ENCODE results near the gene HES2.

DNA sequence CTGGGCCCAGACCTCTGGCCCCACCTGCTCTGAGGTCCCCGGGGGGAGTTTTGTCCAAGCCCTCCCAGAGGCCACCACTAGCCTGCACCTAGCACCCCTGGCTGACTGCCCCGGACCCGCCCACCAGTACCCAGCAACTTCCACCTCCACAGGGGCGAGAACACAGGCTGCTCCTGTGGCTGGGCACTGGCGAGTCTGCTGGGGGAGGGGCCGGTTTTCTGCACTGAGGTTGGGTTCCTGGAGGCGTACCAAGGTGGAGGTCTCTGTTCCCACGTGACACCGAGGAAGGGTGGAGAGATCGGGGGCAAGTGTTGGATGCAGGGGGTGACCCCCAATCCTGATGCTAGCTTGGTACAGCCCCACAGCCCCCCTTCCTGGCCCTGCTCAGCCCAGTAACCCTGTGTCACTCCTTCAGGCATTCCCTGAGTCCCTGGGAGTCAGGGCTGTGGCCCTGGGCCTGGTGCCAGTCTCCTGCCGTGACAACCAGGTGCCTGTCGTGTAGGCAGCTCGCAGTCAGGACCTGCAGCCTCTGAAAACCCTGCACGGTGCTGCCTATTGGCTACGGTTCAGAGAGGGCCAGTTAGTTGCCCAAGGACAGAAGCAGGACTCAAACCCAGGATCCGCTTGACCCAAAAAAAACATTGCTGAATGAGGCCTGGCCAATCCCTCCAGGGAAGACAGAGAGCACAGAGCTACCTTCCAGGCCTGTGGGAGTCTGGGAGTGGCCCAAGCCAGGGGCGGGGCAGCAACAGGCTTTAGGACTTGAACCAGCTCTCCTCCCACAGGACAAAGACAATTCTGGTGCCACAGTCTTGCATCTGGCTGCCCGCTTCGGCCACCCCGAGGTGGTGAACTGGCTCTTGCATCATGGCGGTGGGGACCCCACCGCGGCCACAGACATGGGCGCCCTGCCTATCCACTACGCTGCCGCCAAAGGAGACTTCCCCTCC, 8.0 kb upstream of the HES2 start:
- TF ChIP-seq POLR2A (IDR thresholded peaks at IDR 0.05), result no peak
- TF ChIP-seq, protein P1, sequence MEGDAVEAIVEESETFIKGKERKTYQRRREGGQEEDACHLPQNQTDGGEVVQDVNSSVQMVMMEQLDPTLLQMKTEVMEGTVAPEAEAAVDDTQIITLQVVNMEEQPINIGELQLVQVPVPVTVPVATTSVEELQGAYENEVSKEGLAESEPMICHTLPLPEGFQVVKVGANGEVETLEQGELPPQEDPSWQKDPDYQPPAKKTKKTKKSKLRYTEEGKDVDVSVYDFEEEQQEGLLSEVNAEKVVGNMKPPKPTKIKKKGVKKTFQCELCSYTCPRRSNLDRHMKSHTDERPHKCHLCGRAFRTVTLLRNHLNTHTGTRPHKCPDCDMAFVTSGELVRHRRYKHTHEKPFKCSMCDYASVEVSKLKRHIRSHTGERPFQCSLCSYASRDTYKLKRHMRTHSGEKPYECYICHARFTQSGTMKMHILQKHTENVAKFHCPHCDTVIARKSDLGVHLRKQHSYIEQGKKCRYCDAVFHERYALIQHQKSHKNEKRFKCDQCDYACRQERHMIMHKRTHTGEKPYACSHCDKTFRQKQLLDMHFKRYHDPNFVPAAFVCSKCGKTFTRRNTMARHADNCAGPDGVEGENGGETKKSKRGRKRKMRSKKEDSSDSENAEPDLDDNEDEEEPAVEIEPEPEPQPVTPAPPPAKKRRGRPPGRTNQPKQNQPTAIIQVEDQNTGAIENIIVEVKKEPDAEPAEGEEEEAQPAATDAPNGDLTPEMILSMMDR (IDR thresholded peaks at IDR 0.05), result no peak

All from vagina (tissue), 2 donors.